Kidney (tissue), 14 donors: Measurements from ENCODE around the gene OPRL1. TPM values are rescaled to one million over a fixed set of nuclear protein-coding genes. Genes with fewer than 3 reads are reported as not detected.
"Not testable (repeated sequence)": the region's sequence is repeated elsewhere in the genome, so short reads cannot be mapped to it uniquely, and the experiment has no call there.

Experiments
- DNase-seq, 5 donors: peaks; one replicate each; pipeline ENCODE4 v3.0.0-alpha.2; 2013 to 2020
- FAIRE-seq: peaks from 2 replicates; lab custom pipeline; 2012; peaks lifted over from hg19 to GRCh38; lab: Jason Lieb, UNC
- H3K27ac ChIP-seq, 2 donors: one replicate each; pipeline ENCODE4 v1.7.0; 2013; ENCODE audit warnings: low read depth in 2 of 2, low read length in 2 of 2, inconsistent platforms in 1 of 2
- H3K27me3 ChIP-seq: one replicate; pipeline ENCODE4 v1.7.1; 2013; ENCODE audit warnings: low read length, inconsistent platforms; ENCODE audit not compliant: control insufficient read depth, insufficient read depth
- H3K36me3 ChIP-seq, 3 donors: one replicate each; pipeline versions ENCODE4 v1.7.0 to v1.7.1; 2013; ENCODE audit warnings: low read length in 3 of 3, control low read depth in 1 of 3, inconsistent platforms in 1 of 3; ENCODE audit not compliant: insufficient read depth in 3 of 3, control insufficient read depth in 2 of 3
- H3K4me1 ChIP-seq, 3 donors: one replicate each; pipeline versions ENCODE4 v1.7.0 to v1.7.1; 2013; ENCODE audit warnings: low read length in 3 of 3, inconsistent platforms in 1 of 3, low read depth in 1 of 3; ENCODE audit not compliant: control insufficient read depth in 2 of 3, insufficient read depth in 2 of 3
- H3K4me3 ChIP-seq, 3 donors: one replicate each; pipeline versions ENCODE4 v1.7.0 to v1.8.1; 2013; ENCODE audit warnings: low read length in 3 of 3, control low read depth in 1 of 3, inconsistent platforms in 1 of 3
- H3K9ac ChIP-seq, 3 donors: one replicate each; pipeline versions ENCODE4 v1.7.0 to v1.7.1; 2013; ENCODE audit warnings: low read length in 3 of 3, control low read depth in 1 of 3, inconsistent platforms in 1 of 3
- H3K9me3 ChIP-seq, 3 donors: one replicate each; pipeline versions ENCODE4 v1.7.0 to v1.7.1; 2013; ENCODE audit warnings: low read length in 3 of 3, control low read depth in 1 of 3, inconsistent platforms in 1 of 3; ENCODE audit not compliant: control insufficient read depth in 2 of 3, insufficient read depth in 1 of 3
- intact Hi-C: fragments of 100-400 bp; cut with DNase I; formaldehyde crosslinking; loops from one replicate; pipeline ENCODE4 v1.11.1; 2022
- polyA plus RNA-seq: library from polyadenylated mRNA; stranded (reverse); fragments of 350-450 nt; fragmentation: Illumina TruSeq; extraction: RNeasy Lipid Tissue Mini Kit (QIAGEN cat#74804); gene quantifications from one replicate; pipeline ENCODE4 v1.2.3, GENCODE V29; 2014; ENCODE audit warnings: low read depth, low replicate concordance; ENCODE audit not compliant: insufficient read depth
- total RNA-seq: library from RNA; stranded (reverse); fragmentation: NEBNext Ultra II Directional; extraction: Animal tissue kit (Norgen Biotek cat#: 25700); gene quantifications from one replicate; pipeline ENCODE4 v1.2.1, GENCODE V29; 2021
- TF ChIP-seq, protein P1 (sequence below): IDR thresholded peaks from 3 replicates; pipeline ENCODE4 v1.5.1; 2012; ENCODE audit warnings: mild to moderate bottlenecking, moderate library complexity, borderline replicate concordance; ENCODE audit not compliant: insufficient read depth; ENCODE audit errors: extremely low read depth
- donor health status: control.
- donor health status: control.
- donor health status: control.
- donor health status: control.
- donor health status: control.
- donor health status: DM: yes; HTN: yes; CAD: no.
- donor health status: Normal renal cell carcinoma (clear cell type).

The OPRL1 gene
- total and polyA plus RNA-seq, 2 donors from 2014 or later = 0.39 to 1.2 TPM

DNA sequence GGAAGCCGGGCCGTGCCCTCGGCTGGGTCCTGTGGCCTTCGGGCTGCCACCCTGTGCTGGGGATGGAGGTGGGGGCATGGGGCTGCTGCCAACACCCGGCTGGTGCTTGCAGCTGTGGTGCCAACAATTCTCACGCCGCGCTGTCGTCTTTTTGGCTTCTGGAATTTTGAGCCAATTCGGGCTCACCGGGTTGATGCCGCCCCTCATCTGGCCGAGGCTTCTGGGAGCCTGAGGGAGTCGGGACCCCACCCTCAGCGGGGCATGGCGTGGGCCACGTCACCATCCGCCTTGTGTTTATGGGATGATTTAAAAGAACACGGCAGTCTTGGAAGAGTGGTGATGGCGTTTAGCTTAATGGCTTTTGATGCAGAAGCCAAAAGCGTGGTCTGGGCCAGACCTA is 36.1 kb downstream of the OPRL1 start:
- TF ChIP-seq, protein P1, sequence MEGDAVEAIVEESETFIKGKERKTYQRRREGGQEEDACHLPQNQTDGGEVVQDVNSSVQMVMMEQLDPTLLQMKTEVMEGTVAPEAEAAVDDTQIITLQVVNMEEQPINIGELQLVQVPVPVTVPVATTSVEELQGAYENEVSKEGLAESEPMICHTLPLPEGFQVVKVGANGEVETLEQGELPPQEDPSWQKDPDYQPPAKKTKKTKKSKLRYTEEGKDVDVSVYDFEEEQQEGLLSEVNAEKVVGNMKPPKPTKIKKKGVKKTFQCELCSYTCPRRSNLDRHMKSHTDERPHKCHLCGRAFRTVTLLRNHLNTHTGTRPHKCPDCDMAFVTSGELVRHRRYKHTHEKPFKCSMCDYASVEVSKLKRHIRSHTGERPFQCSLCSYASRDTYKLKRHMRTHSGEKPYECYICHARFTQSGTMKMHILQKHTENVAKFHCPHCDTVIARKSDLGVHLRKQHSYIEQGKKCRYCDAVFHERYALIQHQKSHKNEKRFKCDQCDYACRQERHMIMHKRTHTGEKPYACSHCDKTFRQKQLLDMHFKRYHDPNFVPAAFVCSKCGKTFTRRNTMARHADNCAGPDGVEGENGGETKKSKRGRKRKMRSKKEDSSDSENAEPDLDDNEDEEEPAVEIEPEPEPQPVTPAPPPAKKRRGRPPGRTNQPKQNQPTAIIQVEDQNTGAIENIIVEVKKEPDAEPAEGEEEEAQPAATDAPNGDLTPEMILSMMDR = no peak
- Histone ChIP-seq H3K27ac (no peak overlapping the region), H3K4me1 (peaks cover 0 to 6% (median 0%) of the 10 kb centered on the region in 3 donors), H3K36me3 (no peaks in the 10 kb centered on the region), H3K27me3 (no peaks in the 10 kb centered on the region), H3K9ac (no peak overlapping the region), H3K9me3 (no peaks in the 10 kb centered on the region), H3K4me3 (no peak overlapping the region)
- no peak for FAIRE-seq
- DNase-seq = peak in 1 of 5 donors; percentile 69
- intact Hi-C loops = no loop called here

- no peaks in the 10 kb centered on the region for H3K36me3 ChIP-seq
- intact Hi-C loops = no loop called here
Measured at GRCh38 chr20:64116541-64117431, 36.9 kb downstream of the OPRL1 start.

GRCh38 chr20:64117432-64117777 is 37.5 kb downstream of the OPRL1 start:
- H3K9me3 ChIP-seq, DNase-seq, intact Hi-C loops: not testable (repeated sequence)

More at GRCh38 chr20:64116541-64117431, 36.9 kb downstream of the OPRL1 start:
- peaks cover 0 to 6% (median 0%) of the 10 kb centered on the region in 3 donors for H3K4me1 ChIP-seq
- no peak overlapping the region for H3K4me3 ChIP-seq
- H3K9me3 ChIP-seq = no peaks in the 10 kb centered on the region
- no peak overlapping the region for H3K27ac ChIP-seq
- H3K9ac ChIP-seq = no peak overlapping the region
- no peaks in the 10 kb centered on the region for H3K27me3 ChIP-seq
- FAIRE-seq = no peak
- TF ChIP-seq, protein P1 = no peak
- DNase-seq = peak in 1 of 5 donors; percentile 64

DNA sequence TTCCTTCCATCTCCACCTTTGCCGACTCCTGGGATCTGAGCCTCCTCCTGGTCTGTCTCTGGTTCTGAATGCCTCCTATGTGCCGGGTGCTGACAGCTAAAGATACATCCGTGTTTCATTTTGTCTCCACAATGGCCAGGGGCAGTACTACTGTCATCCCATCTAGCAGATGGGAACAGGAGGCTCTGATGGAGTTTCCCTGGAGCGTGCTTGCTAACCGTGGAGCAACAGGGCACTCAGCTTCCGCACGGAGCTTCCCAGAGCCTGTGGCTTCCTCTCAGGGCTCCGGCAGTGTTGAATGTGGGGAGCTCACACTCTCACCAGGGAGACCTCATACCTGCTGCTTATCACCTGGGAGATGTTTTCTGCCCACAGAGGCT is 39.4 kb downstream of the OPRL1 start:
- intact Hi-C loops = no loop called here
- Histone ChIP-seq H3K4me1 (peaks cover 0 to 6% (median 0%) of the 10 kb centered on the region in 3 donors), H3K4me3 (no peak overlapping the region), H3K27me3 (no peaks in the 10 kb centered on the region), H3K9ac (no peak overlapping the region), H3K9me3 (no peaks in the 10 kb centered on the region), H3K27ac (no peak overlapping the region), H3K36me3 (no peaks in the 10 kb centered on the region)
- FAIRE-seq = no peak
- DNase-seq = no peak
- TF ChIP-seq, protein P1 = no peak

More at GRCh38 chr20:64117432-64117777, 37.5 kb downstream of the OPRL1 start:
- H3K36me3 ChIP-seq, FAIRE-seq, H3K9ac ChIP-seq, H3K27ac ChIP-seq, H3K4me3 ChIP-seq, H3K27me3 ChIP-seq, H3K4me1 ChIP-seq: not testable (repeated sequence)
